PC-3 (cell line): Measurements from ENCODE around the gene FSCN2. TPM values are rescaled to one million over a fixed set of nuclear protein-coding genes. Genes with fewer than 3 reads are reported as not detected.

ENCODE experiments used
- ATAC-seq: fragments of 200-7000 bp; cut with Tn5 transposase; 2 replicates; pipeline ENCODE4 v1.9.1; 2020; ENCODE audit warnings: mild to moderate bottlenecking, moderate library complexity
- BruUV-seq: library from RNA; stranded (reverse); fragments of 400-500 nt; replicated peaks from 2 replicates; lab custom pipeline; 2021; lab: Mats Ljungman, UMichigan
- CTCF ChIA-PET: fragments of 300-600 bp; sonication (Branson Sonifier 250); formaldehyde crosslinking; loops from one replicate; lab custom pipeline; 2022; ENCODE audit warnings: antibody characterized with exemption; lab: Charles Lee
- POLR2A ChIA-PET: fragments of 300-600 bp; sonication (Branson Sonifier 250); formaldehyde crosslinking; loops from one replicate; lab custom pipeline; 2022; ENCODE audit warnings: antibody characterized with exemption; ENCODE audit not compliant: unreplicated experiment; lab: Charles Lee
- DNase-seq: peaks from one replicate; pipeline ENCODE4 v3.0.0-alpha.2; 2015
- H2AFZ ChIP-seq: fragments of 300-600 bp; sonication (generic); 2 replicates; pipeline ENCODE4 v1.6.0; 2016; ENCODE audit warnings: antibody characterized with exemption, low read length
- H3F3A ChIP-seq: fragments of 300-600 bp; sonication (generic); one replicate; pipeline ENCODE4 v1.6.0; 2017; ENCODE audit warnings: antibody characterized with exemption, low read length, control low read depth, mild to moderate bottlenecking; ENCODE audit not compliant: unreplicated experiment
- H3K27ac ChIP-seq: fragments of 300-600 bp; sonication (generic); 2 replicates; pipeline ENCODE4 v1.5.1; 2016; ENCODE audit warnings: mild to moderate bottlenecking, low read length
- H3K27me3 ChIP-seq: fragments of 300-600 bp; sonication (generic); 2 replicates; pipeline ENCODE4 v1.6.1; 2016; ENCODE audit warnings: low read length, mixed read lengths
- H3K36me3 ChIP-seq: fragments of 300-600 bp; sonication (generic); 2 replicates; pipeline ENCODE4 v1.6.1; 2016; ENCODE audit warnings: low read depth, mixed run types, low read length, mixed read lengths
- H3K4me1 ChIP-seq: fragments of 300-600 bp; sonication (generic); 2 replicates; pipeline ENCODE4 v1.5.1; 2016; ENCODE audit warnings: low read length; ENCODE audit not compliant: insufficient read depth
- H3K4me2 ChIP-seq: fragments of 300-600 bp; sonication (generic); 2 replicates; pipeline ENCODE4 v1.6.0; 2016; ENCODE audit warnings: low read length
- H3K4me3 ChIP-seq: fragments of 300-600 bp; sonication (generic); 2 replicates; pipeline ENCODE4 v1.5.1; 2016; ENCODE audit warnings: mild to moderate bottlenecking, low read length, mixed read lengths
- H3K79me2 ChIP-seq: fragments of 300-600 bp; sonication (generic); 2 replicates; pipeline ENCODE4 v1.6.1; 2017; ENCODE audit warnings: low read length, mixed read lengths
- H3K9ac ChIP-seq: fragments of 300-600 bp; sonication (generic); 2 replicates; pipeline ENCODE4 v1.6.0; 2016; ENCODE audit warnings: mild to moderate bottlenecking, low read length
- H3K9me2 ChIP-seq: fragments of 300-600 bp; sonication (generic); replicated peaks from 2 replicates; pipeline ENCODE4 v1.6.1; 2016; ENCODE audit warnings: mixed run types, low read length, mixed read lengths
- H3K9me3 ChIP-seq: fragments of 300-600 bp; sonication (generic); 2 replicates; pipeline ENCODE4 v1.6.1; 2016; ENCODE audit warnings: low read length, mixed read lengths
- H4K20me1 ChIP-seq: fragments of 300-600 bp; sonication (generic); 2 replicates; pipeline ENCODE4 v1.6.1; 2016; ENCODE audit warnings: low read length, mixed read lengths
- CTCF ChIP-seq: fragments of 300-600 bp; sonication (generic); conservative IDR thresholded peaks from 2 replicates; pipeline ENCODE4 v1.5.1; 2017; ENCODE audit warnings: antibody characterized with exemption, low read depth, mild to moderate bottlenecking, low read length
- EZH2 ChIP-seq: fragments of 300-600 bp; sonication (generic); IDR thresholded peaks from one replicate; pipeline ENCODE4 v1.6.1; 2017; ENCODE audit warnings: antibody characterized with exemption, mild to moderate bottlenecking, low read length; ENCODE audit not compliant: unreplicated experiment
- EZH2phosphoT487 ChIP-seq: fragments of 300-600 bp; sonication (generic); IDR thresholded peaks from 2 replicates; pipeline ENCODE4 v1.6.1; 2018; ENCODE audit warnings: mild to moderate bottlenecking, antibody characterized with exemption, low read length, borderline replicate concordance
- intact Hi-C: fragments of 100-400 bp; cut with micrococcal nuclease; formaldehyde crosslinking; loops from 2 replicates; pipeline ENCODE4 v1.9.0; 2023
- total RNA-seq: library from RNA; depleted of rRNA; stranded (reverse); fragments of >200 nt; gene quantifications from 2 replicates; pipeline ENCODE4 v1.2.3, GENCODE V29; 2014

The FSCN2 gene
- total RNA-seq, 1 experiment from 2014 or later, result 0.87 TPM

- ChIA-PET CTCF (no interaction called here), POLR2A (interaction anchor here (0.5 to 0.6 kb wide), 2 partner anchors 63 to 400 kb away, joined by 4 to 8 read pairs; no protein-coding TSS in a partner anchor)
- H3K4me1 ChIP-seq, result peaks cover 32% of the 10 kb centered on the region
- intact Hi-C loops, result no loop called here
- H4K20me1 ChIP-seq, result peaks cover 35% of the 10 kb centered on the region
- DNase-seq (no peak), ATAC-seq (no peak)
- H3K27ac ChIP-seq, result no peak overlapping the region
- H3K4me3 ChIP-seq, result no peak overlapping the region
- no peak overlapping the region for H2AFZ ChIP-seq
- H3K36me3 ChIP-seq, result peaks cover 60% of the 10 kb centered on the region
- H3K9ac ChIP-seq, result no peak overlapping the region
- H3K9me2 ChIP-seq, result no peaks in the 10 kb centered on the region
- no peaks in the 10 kb centered on the region for H3K27me3 ChIP-seq
- no TSS peak for BruUV-seq
- H3K79me2 ChIP-seq, result peaks cover 36% of the 10 kb centered on the region
- no peak overlapping the region for H3K4me2 ChIP-seq
- no peak for TF ChIP-seq CTCF
- no peak for TF ChIP-seq EZH2phosphoT487
- TF ChIP-seq EZH2, result no peak
- peaks cover 4% of the 10 kb centered on the region for H3F3A ChIP-seq
- H3K9me3 ChIP-seq, result no peaks in the 10 kb centered on the region
Observed at GRCh38 chr17:81572563-81573168, 44.5 kb downstream of the FSCN2 start.

- ChIA-PET CTCF (no interaction called here), POLR2A (no interaction called here)
- TF ChIP-seq CTCF, result no peak
- no peak for TF ChIP-seq EZH2phosphoT487
- no peak for TF ChIP-seq EZH2
- Histone ChIP-seq H3K27me3 (no peaks in the 10 kb centered on the region), H3K4me2 (no peak overlapping the region), H2AFZ (no peak overlapping the region), H3K27ac (no peak overlapping the region), H3K9ac (no peak overlapping the region), H4K20me1 (peaks cover 45% of the 10 kb centered on the region), H3K36me3 (peaks cover 54% of the 10 kb centered on the region), H3K9me2 (no peaks in the 10 kb centered on the region), H3K4me1 (peaks cover 32% of the 10 kb centered on the region), H3K4me3 (no peak overlapping the region), H3K79me2 (peaks cover 36% of the 10 kb centered on the region), H3K9me3 (no peaks in the 10 kb centered on the region), H3F3A (peaks cover 4% of the 10 kb centered on the region)
- BruUV-seq, result no TSS peak
- intact Hi-C loops, result no loop called here
- ATAC-seq (no peak), DNase-seq (no peak)
Observed at GRCh38 chr17:81573794-81574642, 45.8 kb downstream of the FSCN2 start.

- Histone ChIP-seq H3K9ac (no peak overlapping the region), H3K27ac (no peak overlapping the region), H3K9me3 (no peaks in the 10 kb centered on the region), H4K20me1 (peaks cover 43% of the 10 kb centered on the region), H3F3A (peaks cover 4% of the 10 kb centered on the region), H3K4me3 (no peak overlapping the region), H3K4me2 (no peak overlapping the region), H2AFZ (no peak overlapping the region), H3K27me3 (no peaks in the 10 kb centered on the region), H3K36me3 (peaks cover 48% of the 10 kb centered on the region), H3K4me1 (peaks cover 32% of the 10 kb centered on the region), H3K9me2 (no peaks in the 10 kb centered on the region), H3K79me2 (peaks cover 36% of the 10 kb centered on the region)
- BruUV-seq, result no TSS peak
- ChIA-PET CTCF (no interaction called here), POLR2A (no interaction called here)
- intact Hi-C loops, result no loop called here
- TF ChIP-seq EZH2phosphoT487 (no peak), EZH2 (no peak), CTCF (no peak)
- ATAC-seq, result no peak
- no peak for DNase-seq
Observed at GRCh38 chr17:81574643-81574956, 46.4 kb downstream of the FSCN2 start.
